Measurements from ENCODE around the gene FAM187B.

- TF ChIP-seq CTCF (IDR thresholded peaks at IDR 0.05; ENCODE audit: low read depth, low read length) (no peak), MAX (IDR thresholded peaks at IDR 0.05; ENCODE audit: low read depth, low read length) (no peak), MYC (IDR thresholded peaks at IDR 0.05; ENCODE audit: low read depth, low read length) (no peak)
Observed at GRCh38 chr19:35249848-35250711, 21.5 kb upstream of the FAM187B start.

Measured in NB4 (cell line).